DND-41 (cell line): ENCODE data around the gene CYP17A1.

Source experiments
- EZH2 ChIP-seq: IDR thresholded peaks from 3 replicates; pipeline ENCODE4 v1.6.1; 2012; ENCODE audit warnings: borderline replicate concordance, low read depth, mild to moderate bottlenecking, moderate library complexity, low read length, inconsistent platforms; ENCODE audit not compliant: severe bottlenecking
- TF ChIP-seq, protein P1 (sequence below): IDR thresholded peaks from 2 replicates; pipeline ENCODE4 v1.5.1; 2012; ENCODE audit warnings: borderline replicate concordance, low read length, moderate library complexity, mild to moderate bottlenecking; ENCODE audit not compliant: poor library complexity, severe bottlenecking; ENCODE audit errors: extremely low read depth

DNA sequence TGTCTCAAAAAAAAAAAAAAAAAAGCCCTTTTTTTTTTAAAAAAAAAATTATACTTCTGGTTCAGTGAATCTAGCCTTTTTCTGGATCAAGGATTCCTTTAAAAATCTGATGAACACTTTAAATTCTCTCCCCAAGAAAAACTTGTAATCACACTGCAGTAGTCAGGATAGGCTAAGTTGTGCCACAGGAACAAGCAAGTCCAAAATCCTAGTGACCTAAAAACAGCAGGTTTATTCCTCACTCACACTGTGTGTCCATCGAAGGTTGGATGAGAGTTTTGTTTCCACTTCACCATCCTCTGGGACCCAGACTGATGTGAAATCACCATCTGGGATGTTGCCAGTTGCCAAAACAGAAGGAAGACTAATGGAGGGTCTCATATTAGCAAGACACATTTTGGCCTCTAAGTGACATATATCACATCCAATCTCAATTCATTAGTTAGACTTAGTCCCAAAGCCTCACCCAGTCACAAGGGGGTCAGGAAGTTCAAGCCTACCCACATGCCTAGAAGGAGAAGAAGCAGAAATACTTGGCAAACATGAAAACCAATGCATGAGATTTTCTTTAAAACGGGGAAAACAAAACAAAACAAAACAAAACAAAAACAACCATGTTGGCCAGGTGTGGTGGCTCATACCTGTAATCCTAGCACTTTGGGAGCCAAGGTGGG lies 32.7 kb downstream of the CYP17A1 start:
- TF ChIP-seq, protein P1, sequence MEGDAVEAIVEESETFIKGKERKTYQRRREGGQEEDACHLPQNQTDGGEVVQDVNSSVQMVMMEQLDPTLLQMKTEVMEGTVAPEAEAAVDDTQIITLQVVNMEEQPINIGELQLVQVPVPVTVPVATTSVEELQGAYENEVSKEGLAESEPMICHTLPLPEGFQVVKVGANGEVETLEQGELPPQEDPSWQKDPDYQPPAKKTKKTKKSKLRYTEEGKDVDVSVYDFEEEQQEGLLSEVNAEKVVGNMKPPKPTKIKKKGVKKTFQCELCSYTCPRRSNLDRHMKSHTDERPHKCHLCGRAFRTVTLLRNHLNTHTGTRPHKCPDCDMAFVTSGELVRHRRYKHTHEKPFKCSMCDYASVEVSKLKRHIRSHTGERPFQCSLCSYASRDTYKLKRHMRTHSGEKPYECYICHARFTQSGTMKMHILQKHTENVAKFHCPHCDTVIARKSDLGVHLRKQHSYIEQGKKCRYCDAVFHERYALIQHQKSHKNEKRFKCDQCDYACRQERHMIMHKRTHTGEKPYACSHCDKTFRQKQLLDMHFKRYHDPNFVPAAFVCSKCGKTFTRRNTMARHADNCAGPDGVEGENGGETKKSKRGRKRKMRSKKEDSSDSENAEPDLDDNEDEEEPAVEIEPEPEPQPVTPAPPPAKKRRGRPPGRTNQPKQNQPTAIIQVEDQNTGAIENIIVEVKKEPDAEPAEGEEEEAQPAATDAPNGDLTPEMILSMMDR, result no peak
- TF ChIP-seq EZH2, result no peak
